Activated T-helper 17 cell treated with anti-CD3 and anti-CD28 coated beads, Interleukin-2, amount 50 U/mL, for 72 hours (primary cell): ENCODE measurements around the gene CCNE1. TPM values are rescaled to one million over a fixed set of nuclear protein-coding genes. Genes with fewer than 3 reads are reported as not detected.
A peak's percentile ranks its signal among the peaks of the same experiment; 100 is the strongest.
"Not testable (repeated sequence)": the region's sequence is repeated elsewhere in the genome, so short reads cannot be mapped to it uniquely, and the experiment has no call there.

Experiments used
- ATAC-seq: fragments of 150-1000 bp; cut with Tn5 transposase; replicated peaks from 2 replicates; pipeline ENCODE4 v1.10.0; 2021; ENCODE audit warnings: mild to moderate bottlenecking, moderate library complexity
- H3K27ac Mint-ChIP-seq: one replicate; pipeline ENCODE4 v1.8.0; 2022; ENCODE audit warnings: mixed read lengths
- H3K27me3 Mint-ChIP-seq: one replicate; pipeline ENCODE4 v1.8.0; 2022; ENCODE audit warnings: mixed read lengths
- H3K36me3 Mint-ChIP-seq: one replicate; pipeline ENCODE4 v1.8.0; 2022; ENCODE audit warnings: low read depth, mild to moderate bottlenecking, mixed read lengths
- H3K4me1 Mint-ChIP-seq: one replicate; pipeline ENCODE4 v1.8.0; 2022; ENCODE audit warnings: mixed read lengths
- H3K4me3 Mint-ChIP-seq: one replicate; pipeline ENCODE4 v1.8.0; 2022; ENCODE audit warnings: mild to moderate bottlenecking, mixed read lengths
- H3K9me3 Mint-ChIP-seq: one replicate; pipeline ENCODE4 v1.8.0; 2022; ENCODE audit warnings: mixed read lengths
- total RNA-seq, 2 donors: library from RNA; stranded (reverse); gene quantifications; one replicate each; pipeline ENCODE4 v1.2.3, GENCODE V29; 2022

Gene CCNE1
- total RNA-seq, 2 donors from 2014 or later: 20.1 to 31.5 TPM

DNA sequence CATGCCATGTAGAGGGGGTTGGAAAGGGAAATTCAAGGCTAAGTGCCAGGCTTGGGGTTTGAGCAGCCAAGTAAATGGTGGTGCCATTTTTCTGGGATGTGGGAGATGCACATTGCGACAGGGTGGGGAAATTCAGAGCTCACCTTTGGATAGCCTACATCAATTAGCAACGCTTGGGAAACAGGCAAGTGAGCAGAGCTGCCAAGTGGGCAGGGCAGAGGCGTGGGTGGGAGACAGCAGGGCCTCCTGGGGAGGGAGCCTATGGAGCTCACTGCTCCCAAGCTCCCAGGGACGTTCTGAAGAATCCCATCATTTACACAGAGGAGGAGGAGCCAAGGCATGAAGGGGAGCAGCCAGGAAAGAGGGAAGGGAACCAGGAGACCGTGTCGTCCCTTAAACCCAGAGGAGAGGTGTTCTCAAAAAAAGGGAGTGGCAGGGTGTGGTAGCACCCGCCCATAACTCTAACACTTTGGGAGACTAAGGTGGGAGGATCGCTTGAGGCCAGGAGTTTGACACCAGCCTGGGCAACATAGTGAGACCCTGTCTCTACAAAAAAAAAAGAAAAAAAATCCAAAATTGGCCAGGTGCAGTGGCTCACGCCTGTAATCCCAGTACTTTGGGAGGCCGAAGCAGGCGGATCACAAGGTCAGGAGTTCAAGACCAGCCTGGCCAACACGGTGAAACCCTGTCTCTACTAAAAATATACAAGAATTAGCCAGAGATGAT, 11.5 kb upstream of the CCNE1 start:
- H3K27ac Mint-ChIP-seq: no peak overlapping the region
- peaks cover 11% of the 10 kb centered on the region for H3K4me1 Mint-ChIP-seq
- no peaks in the 10 kb centered on the region for H3K36me3 Mint-ChIP-seq
- no peak overlapping the region for H3K4me3 Mint-ChIP-seq
- no peak for ATAC-seq
- H3K9me3 Mint-ChIP-seq: no peaks in the 10 kb centered on the region
- no peaks in the 10 kb centered on the region for H3K27me3 Mint-ChIP-seq

DNA sequence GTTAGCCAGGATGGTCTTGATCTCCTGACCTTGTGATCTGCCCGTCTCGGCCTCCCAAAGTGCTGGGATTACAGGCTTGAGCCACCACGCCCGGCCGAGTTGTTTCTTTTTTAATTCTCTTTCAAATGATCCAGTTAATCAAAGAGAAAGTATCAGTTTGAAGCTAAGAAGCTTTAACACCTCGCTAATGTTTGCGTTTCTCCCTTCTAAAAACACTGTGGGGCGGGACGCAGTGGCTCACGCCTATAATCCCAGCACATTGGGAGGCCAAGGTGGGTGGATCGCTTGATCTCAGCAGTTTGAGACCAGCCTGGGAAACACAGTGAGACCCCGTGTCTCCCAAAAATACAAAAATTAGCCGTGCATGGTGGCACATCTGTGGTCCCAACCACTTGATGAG, 7.8 kb upstream of the CCNE1 start:
- not testable (repeated sequence) for H3K27ac Mint-ChIP-seq, H3K27me3 Mint-ChIP-seq, H3K4me1 Mint-ChIP-seq, H3K4me3 Mint-ChIP-seq, ATAC-seq, H3K9me3 Mint-ChIP-seq, H3K36me3 Mint-ChIP-seq

DNA sequence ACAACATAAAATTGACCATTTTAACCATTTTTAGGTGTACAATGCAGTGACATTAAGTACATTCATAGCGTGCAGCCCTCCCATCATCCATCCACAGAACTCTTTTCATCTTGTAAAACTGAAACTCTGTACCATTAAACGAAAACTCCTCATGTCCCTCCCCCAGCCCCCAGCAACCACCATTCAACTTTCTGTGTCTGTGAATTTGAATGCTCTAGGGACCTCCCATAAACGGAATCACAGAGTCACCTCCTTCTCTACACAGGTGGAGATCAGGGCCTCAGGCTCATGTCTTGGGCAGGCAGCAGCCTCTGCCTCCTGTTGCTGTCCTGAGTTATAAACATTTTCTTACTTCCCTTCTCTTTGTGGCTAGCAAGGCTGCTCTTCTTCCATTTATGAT, 7.3 kb upstream of the CCNE1 start:
- Mint-ChIP-seq H3K27ac (peak overlapping the region; percentile 30), H3K36me3 (no peaks in the 10 kb centered on the region)
- peak; percentile 88 for ATAC-seq

DNA sequence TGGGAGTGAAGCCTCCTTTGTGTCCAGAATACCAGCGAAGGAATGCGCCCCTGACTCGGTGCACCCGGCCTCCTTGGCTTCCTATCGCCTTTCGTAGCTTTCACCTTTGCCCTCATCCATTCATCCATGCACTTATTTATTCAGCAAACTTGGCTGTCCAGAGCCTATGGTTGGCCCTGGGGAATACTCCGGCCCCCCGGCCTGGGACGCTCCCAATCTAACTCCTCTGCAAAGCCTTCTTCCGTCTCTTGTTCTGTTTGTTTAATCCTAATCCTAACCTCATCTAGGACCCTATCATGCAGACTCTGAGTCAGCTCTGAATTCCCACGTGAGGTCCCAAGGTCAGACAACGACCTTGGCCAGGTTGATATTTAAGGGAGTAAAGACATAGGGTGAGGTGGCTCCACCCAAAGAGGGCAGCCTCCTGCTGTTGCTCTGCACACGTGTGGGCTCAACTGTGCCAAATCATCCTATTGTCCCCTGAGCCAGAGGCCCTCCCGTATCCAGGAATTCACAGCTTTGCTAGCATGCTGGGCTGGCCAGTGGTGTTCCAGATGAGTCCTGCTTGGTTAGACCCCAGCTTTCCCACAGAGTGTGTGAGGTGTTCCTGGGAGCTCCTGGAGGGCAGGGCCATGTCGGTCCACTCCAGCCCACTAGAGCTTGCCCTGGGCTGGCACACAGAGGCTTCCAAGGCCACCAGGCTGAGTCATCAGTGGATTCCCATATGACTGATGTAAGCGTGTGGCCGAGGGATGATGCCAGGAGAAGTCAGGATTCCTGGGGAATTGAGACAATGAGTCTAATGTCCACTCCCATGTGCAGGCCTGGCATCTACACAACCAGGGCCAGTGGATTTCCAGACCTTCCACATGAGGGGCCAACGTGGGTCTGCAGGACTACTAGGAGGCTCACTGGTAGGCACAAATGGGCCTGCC, 6.5 kb upstream of the CCNE1 start:
- H3K36me3 Mint-ChIP-seq: no peaks in the 10 kb centered on the region
- peaks cover 6% of the 10 kb centered on the region for H3K4me1 Mint-ChIP-seq
- peak overlapping the region; percentile 30 for H3K27ac Mint-ChIP-seq
- no peak for ATAC-seq
- no peaks in the 10 kb centered on the region for H3K9me3 Mint-ChIP-seq
- H3K4me3 Mint-ChIP-seq: no peak overlapping the region
- no peaks in the 10 kb centered on the region for H3K27me3 Mint-ChIP-seq

More for the DNA sequence above, 7.3 kb upstream of the CCNE1 start:
- H3K9me3 Mint-ChIP-seq: no peaks in the 10 kb centered on the region
- no peaks in the 10 kb centered on the region for H3K27me3 Mint-ChIP-seq
- peak overlapping the region; percentile 5 for H3K4me3 Mint-ChIP-seq
- peaks cover 6% of the 10 kb centered on the region for H3K4me1 Mint-ChIP-seq

DNA sequence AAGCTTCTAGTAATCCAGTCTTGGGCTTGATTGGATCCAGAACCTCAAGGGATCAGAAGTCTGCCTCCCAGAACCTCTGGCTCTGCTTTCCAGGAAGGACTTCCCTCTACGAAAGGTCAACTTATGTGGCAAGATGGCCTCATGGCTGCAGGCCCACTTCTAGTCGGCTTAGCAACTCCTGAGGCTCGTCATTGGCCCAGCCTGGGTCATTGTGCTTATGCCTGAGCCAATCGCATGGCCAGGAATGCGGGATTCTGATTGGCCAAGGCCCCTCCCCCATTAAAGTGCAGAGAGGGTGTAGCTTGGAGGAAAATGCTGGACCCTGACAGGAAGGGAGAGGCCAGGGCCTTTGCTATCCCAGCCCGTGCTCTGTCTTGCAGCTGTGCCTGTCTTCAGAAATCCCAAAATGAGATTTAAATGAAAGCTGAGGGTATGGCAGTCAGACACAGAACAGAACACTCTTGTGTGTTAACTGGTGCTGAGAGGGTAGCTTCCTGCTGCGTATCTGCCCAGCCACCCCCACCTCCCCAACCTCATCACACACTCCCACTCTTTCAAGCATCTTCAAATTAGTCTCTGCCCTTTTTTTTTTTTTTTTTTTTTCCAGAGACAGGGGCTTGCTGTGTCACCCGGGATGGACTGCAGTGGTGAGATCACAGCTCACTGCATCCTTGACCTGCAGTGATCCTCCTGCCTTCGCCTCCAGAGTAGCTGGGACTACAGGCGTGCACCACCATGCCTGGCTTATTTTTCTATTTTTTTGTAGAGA, 5.5 kb upstream of the CCNE1 start:
- Mint-ChIP-seq H3K4me3 (no peak overlapping the region), H3K36me3 (no peaks in the 10 kb centered on the region), H3K27ac (no peak overlapping the region), H3K9me3 (no peaks in the 10 kb centered on the region), H3K27me3 (no peaks in the 10 kb centered on the region), H3K4me1 (peaks cover 10% of the 10 kb centered on the region)
- ATAC-seq: no peak

DNA sequence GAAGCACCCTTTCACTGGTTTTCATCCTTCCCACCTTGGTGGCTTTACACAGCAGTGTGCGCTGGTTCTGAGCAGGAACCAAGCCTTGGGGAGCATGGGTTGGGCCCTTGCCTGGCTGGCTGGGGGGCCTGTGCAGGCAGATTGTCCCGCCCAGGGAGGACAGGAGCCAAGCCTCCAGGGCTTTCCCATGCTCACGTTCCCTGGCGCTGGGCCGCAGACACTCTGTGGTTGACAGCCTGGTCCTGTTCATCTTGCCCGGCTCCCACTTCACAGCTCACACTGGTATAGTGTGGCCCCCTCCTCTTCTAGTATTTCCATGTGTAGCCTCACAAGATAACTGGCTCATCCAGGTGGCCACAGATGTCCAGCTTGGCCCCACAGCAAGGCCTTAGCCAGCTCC, 4.6 kb upstream of the CCNE1 start:
- H3K9me3 Mint-ChIP-seq: no peaks in the 10 kb centered on the region
- no peaks in the 10 kb centered on the region for H3K27me3 Mint-ChIP-seq
- no peaks in the 10 kb centered on the region for H3K36me3 Mint-ChIP-seq
- H3K27ac Mint-ChIP-seq: no peak overlapping the region
- no peak overlapping the region for H3K4me3 Mint-ChIP-seq
- peaks cover 10% of the 10 kb centered on the region for H3K4me1 Mint-ChIP-seq
- no peak for ATAC-seq

DNA sequence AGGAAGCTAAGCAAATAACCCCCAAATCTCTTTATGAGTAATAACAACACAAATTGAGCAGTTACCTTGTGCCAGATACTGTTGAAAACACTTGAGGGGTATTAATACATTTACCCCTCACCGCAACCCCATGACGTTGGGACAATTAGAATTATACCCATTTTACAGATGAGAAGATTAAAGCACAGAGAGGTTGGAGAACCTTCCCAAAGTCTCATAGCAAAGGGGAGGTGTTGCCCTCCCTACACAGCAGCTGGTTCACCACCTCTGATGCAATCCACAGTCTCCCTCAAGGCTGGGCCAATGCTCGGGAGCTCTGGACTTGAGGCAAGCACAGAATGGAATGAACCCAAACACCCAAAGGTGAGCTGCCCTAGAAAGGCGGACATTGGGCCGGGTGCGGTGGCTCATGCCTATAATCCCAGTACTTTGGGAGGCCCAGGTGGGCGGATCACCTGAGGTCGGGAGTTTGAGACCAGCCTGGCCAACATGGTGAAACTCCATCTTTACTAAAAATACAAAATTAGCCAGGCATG, 3.9 kb upstream of the CCNE1 start:
- Mint-ChIP-seq H3K4me1 (peaks cover 13% of the 10 kb centered on the region), H3K27ac (no peak overlapping the region), H3K4me3 (no peak overlapping the region), H3K9me3 (no peaks in the 10 kb centered on the region), H3K27me3 (no peaks in the 10 kb centered on the region), H3K36me3 (peaks cover 3% of the 10 kb centered on the region)
- no peak for ATAC-seq

DNA sequence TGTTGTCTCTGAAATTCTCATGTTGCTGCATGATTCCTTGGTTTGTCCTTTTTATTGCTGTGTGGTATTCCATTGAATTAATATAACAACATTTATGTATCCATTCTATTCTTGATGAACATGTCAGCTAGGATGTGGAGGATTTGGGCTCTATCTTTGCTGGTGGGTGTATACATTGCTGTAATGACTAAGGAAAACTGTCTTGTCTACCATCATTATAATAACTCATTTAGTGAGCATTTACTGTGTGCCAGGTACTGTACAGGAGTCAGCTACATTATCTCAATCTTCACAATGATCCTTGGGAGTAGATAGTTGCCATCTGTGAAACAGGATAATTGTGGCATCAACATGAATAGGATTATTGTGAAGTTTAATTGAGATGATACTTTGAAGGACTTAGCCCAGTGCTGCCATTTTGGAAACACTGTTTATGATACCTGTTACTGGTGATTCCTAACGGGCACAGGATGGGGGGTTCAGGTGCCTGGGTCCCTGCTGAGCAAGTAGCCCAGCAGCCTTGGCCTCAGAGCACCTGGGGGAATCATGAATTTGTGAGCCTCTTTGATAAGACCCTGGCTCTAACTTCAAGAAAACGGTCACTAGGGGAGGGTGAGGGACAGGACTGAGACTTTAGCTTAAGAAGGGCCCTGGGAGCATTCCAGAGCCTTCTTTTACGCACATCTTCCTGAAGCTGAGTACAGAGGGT, 1.8 kb upstream of the CCNE1 start:
- no peak for ATAC-seq
- peaks cover 11% of the 10 kb centered on the region for H3K36me3 Mint-ChIP-seq
- H3K9me3 Mint-ChIP-seq: no peaks in the 10 kb centered on the region
- peaks cover 8% of the 10 kb centered on the region for H3K4me1 Mint-ChIP-seq
- H3K27me3 Mint-ChIP-seq: no peaks in the 10 kb centered on the region
- peak overlapping the region; percentile 87 for H3K27ac Mint-ChIP-seq
- peak overlapping the region; percentile 84 for H3K4me3 Mint-ChIP-seq

DNA sequence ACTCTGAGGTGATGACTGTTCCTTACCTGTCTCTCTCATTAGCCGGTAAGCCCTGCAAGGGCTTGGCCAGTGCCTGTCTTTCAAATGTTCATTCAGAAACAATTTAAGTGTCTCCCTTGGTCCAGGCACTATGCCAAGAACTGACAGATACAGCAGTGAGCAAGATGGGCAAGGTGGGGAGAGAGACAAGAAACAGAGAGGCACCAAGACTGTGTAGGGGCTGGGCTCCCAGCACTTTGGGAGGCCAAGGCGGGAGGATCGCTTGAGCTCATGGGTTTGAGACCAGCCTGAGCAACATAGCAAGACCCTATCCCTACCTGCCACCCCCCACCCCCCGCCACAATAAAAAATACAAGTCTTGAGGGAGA, 1.3 kb upstream of the CCNE1 start:
- peaks cover 11% of the 10 kb centered on the region for H3K36me3 Mint-ChIP-seq
- no peak for ATAC-seq
- peaks cover 8% of the 10 kb centered on the region for H3K4me1 Mint-ChIP-seq
- no peaks in the 10 kb centered on the region for H3K9me3 Mint-ChIP-seq
- no peaks in the 10 kb centered on the region for H3K27me3 Mint-ChIP-seq
- peak overlapping the region; percentile 87 for H3K27ac Mint-ChIP-seq
- H3K4me3 Mint-ChIP-seq: peak overlapping the region; percentile 84

DNA sequence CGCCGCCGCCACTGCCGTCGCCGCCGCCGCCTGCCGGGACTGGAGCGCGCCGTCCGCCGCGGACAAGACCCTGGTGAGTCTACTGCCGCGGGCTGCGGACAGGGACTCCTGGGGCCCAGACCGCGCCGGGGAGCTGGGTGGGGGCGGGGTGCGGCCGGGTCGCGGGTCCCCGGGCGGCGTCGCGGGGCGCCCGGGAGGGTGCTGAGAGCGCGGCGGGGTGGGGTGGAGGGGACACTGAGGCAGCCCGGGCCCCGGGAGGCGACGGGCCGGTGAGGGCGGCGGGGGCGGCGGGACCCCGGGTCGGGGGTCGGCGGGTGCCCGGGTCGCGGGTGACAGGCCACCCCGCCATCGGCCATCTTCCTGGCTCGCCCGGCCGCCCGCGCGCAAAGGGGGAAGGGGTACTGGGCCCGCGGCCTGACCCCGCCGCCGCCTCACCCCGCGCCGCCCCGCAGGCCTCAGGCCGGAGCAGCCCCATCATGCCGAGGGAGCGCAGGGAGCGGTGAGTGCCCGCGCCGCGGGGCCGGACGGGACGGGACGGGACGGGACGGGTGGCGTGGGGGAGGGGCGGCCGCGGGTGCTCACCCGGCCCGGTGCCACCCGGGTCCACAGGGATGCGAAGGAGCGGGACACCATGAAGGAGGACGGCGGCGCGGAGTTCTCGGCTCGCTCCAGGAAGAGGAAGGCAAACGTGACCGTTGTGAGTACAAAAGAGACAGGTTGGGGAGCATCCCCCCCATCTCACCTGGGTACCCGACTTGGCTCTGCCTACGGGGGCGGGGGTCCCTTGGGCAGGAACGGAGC, 489 bp downstream of the CCNE1 start:
- no peaks in the 10 kb centered on the region for H3K9me3 Mint-ChIP-seq
- peaks cover 18% of the 10 kb centered on the region for H3K36me3 Mint-ChIP-seq
- ATAC-seq: peak; percentile 6
- peaks cover 8% of the 10 kb centered on the region for H3K4me1 Mint-ChIP-seq
- peak overlapping the region; percentile 63 for H3K27ac Mint-ChIP-seq
- H3K27me3 Mint-ChIP-seq: no peaks in the 10 kb centered on the region
- peak overlapping the region; percentile 86 for H3K4me3 Mint-ChIP-seq

DNA sequence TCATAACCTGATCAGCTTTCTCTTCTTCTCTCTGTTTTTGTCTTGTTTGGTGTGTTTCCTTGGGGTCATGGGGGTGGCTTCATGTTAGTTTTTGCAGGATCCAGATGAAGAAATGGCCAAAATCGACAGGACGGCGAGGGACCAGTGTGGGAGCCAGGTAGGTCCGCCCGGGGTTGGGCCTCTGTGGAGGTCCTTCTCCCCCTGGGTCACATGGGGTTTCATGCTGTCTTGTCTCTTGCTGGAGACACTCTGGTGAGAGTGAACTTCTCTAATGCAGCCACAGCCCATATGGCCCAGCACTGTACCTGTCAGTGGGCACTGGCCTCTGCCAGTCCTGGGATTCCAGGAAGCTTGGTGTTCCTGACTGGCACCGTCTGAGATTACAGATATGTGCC, 1.1 kb downstream of the CCNE1 start:
- H3K27me3 Mint-ChIP-seq: no peaks in the 10 kb centered on the region
- H3K27ac Mint-ChIP-seq: peak overlapping the region; percentile 63
- no peaks in the 10 kb centered on the region for H3K9me3 Mint-ChIP-seq
- ATAC-seq: no peak
- peak overlapping the region; percentile 86 for H3K4me3 Mint-ChIP-seq
- peaks cover 8% of the 10 kb centered on the region for H3K4me1 Mint-ChIP-seq
- peaks cover 22% of the 10 kb centered on the region for H3K36me3 Mint-ChIP-seq

DNA sequence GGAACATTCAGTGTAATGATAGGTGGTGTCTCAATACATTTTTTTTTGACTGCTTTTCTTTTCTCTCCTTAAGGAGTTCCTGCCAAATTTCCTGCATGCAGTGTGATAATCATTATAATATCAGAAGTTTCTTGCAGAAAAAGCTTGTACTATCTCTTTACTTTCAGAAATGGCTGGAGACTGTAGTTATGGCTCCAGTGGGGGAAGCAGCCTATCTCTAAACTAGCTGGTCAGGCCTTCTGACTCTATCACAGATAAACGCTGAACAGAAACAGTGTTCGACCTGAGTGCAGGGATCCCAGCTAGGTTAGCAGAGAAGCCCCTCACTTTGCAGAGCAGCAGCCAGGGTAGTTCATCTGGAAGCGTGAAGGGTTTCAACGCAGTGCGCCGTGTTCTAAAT, 1.9 kb downstream of the CCNE1 start:
- Mint-ChIP-seq H3K36me3 (peaks cover 22% of the 10 kb centered on the region), H3K4me3 (peak overlapping the region; percentile 86), H3K4me1 (peaks cover 8% of the 10 kb centered on the region), H3K27me3 (no peaks in the 10 kb centered on the region), H3K27ac (peak overlapping the region; percentile 63), H3K9me3 (no peaks in the 10 kb centered on the region)
- ATAC-seq: no peak

DNA sequence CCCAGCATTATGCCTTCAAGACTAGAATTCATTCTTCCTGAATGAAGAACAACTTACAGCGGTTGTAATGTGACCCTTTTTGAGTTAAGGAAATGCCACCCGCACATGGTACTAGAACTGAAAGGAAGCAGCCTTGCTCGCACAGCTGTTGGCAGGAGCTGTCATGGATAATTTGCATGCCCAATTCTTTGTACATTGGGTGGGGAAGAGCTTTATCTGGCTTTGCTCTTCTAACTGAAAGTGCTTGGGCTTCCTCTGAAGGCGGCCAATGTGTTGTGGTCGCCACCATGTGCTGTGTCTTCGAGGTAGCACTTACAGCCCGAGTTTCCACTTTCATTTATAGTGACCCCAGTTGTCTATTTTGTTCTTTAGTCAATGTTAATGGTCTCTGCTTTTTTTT, 3.4 kb downstream of the CCNE1 start:
- H3K27ac Mint-ChIP-seq: no peak overlapping the region
- ATAC-seq: no peak
- no peaks in the 10 kb centered on the region for H3K27me3 Mint-ChIP-seq
- H3K4me3 Mint-ChIP-seq: no peak overlapping the region
- H3K36me3 Mint-ChIP-seq: peaks cover 34% of the 10 kb centered on the region
- peaks cover 8% of the 10 kb centered on the region for H3K4me1 Mint-ChIP-seq
- no peaks in the 10 kb centered on the region for H3K9me3 Mint-ChIP-seq
